GM21390 (cell line): ENCODE results near the gene ANKRD44.

ENCODE experiments used
- ATAC-seq: cut with Tn5 transposase; IDR thresholded peaks from one replicate; pipeline ENCODE4 v1.9.1; 2021; ENCODE audit not compliant: unreplicated experiment

Gene ANKRD44

GRCh38 chr2:197264332-197264731 lies 46.2 kb downstream of the ANKRD44 start:
- no peak for ATAC-seq

GRCh38 chr2:197263077-197263476 lies 47.5 kb downstream of the ANKRD44 start:
- no peak for ATAC-seq

DNA sequence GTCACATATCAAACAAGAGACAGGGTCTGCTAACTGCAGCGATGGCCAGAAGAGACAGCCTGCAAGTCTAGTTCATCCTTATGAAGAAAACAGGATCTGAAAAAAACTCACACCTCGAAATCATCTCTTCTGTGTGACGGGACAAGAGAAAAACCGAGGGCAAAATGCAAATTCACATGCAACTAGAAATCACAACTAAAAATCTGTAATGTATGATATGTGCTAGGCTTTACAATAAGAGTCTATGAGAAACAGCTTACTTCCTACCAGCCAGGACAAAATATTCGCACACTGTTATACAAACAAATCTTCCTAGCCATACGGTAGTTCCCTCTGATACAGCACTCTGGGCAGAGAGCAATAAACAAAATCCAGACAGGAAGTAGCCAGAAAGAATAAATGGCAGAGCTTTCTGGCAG lies 48.8 kb downstream of the ANKRD44 start:
- peak; percentile 72 for ATAC-seq

GRCh38 chr2:197259470-197259999 lies 51.0 kb downstream of the ANKRD44 start:
- no peak for ATAC-seq

- ATAC-seq: no peak
These were observed 52.0 kb downstream of the ANKRD44 start for GRCh38 chr2:197258580-197258979.

- ATAC-seq: no peak
These were observed 53.9 kb downstream of the ANKRD44 start for GRCh38 chr2:197256547-197257170.

GRCh38 chr2:197256021-197256420 lies 54.6 kb downstream of the ANKRD44 start:
- ATAC-seq: no peak

DNA sequence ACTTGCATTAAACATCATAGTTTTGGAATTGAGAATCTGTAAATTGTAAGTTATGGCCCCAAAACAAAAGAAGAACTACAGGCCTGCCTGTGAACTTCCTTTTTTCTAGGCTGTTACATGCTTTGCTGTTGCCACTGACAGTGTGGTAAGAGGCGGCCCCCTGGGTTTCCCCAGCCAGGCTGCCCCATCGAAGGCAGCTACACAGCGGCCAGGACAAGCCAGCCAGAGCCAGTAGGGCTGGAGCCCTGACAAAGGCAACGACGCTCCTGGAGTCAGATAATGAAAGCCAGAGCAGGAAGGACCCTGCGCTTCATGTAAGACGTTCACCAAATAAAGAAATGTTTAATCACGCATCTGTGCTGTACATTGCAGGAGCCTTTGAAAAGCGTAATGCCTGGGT lies 55.0 kb downstream of the ANKRD44 start:
- ATAC-seq: peak; percentile 91

DNA sequence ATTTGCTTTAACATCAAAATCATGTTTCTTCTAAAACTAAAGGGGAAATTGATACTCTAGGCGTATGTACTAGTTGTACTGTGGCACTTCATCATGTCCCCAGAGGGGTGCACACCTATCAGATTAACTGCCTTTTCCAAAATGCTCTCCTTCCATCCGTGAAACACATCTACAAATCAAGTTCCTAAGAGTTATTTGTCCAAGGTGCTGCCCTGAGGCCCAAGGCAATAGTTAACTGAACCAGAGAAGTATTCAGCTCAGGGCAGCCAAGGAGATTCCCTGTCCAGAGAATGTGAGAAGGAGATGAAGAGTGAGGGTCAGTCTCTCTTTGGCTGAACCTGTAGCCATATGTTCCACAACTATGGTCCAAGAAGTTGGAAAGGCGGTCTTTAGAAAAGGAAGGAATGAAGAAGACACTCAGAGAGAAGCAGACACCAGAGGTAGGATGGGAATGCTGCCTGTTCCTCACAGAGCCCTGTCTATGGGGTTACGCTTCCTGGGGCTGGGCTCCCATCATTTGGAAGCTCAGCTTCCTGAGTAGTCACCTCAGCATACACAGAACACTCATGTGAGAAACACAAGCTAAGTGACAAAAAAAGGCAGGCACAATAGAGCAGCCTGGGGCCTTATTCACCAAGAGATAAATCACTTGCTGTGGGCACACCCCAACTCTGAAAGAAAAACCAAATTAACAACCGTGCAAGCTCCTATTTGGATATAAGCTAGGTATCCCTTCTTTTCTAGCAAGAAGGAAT lies 55.6 kb downstream of the ANKRD44 start:
- peak; percentile 27 for ATAC-seq

- no peak for ATAC-seq
These were observed 59.0 kb downstream of the ANKRD44 start for GRCh38 chr2:197251576-197251975.

- ATAC-seq: no peak
These were observed 59.4 kb downstream of the ANKRD44 start for GRCh38 chr2:197251163-197251562.

GRCh38 chr2:197250084-197250397 lies 60.5 kb downstream of the ANKRD44 start:
- no peak for ATAC-seq

GRCh38 chr2:197249381-197250083 lies 61.0 kb downstream of the ANKRD44 start:
- ATAC-seq: no peak

DNA sequence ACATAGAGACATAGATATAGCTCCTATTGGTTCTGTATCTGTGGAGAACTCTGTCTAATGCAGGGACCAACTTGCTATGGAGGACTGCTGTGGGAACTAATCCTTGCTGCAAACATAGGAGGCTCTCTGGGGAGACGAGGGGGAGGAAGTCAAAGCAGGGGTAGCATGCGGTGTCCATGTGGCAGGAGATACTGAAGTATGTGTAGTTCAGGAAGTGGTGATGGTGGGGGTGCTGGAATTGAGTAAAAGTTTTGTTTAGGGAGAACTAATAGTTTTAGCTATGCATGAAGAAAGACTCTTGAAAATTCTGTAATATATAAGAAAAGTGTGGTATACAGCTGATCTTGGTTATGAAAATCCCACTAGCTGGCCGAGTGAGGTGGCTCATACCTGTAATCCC lies 62.0 kb downstream of the ANKRD44 start:
- no peak for ATAC-seq

- ATAC-seq: no peak
These were observed 62.6 kb downstream of the ANKRD44 start for GRCh38 chr2:197248001-197248401.

- ATAC-seq: no peak
These were observed 63.5 kb downstream of the ANKRD44 start for GRCh38 chr2:197247083-197247482.

DNA sequence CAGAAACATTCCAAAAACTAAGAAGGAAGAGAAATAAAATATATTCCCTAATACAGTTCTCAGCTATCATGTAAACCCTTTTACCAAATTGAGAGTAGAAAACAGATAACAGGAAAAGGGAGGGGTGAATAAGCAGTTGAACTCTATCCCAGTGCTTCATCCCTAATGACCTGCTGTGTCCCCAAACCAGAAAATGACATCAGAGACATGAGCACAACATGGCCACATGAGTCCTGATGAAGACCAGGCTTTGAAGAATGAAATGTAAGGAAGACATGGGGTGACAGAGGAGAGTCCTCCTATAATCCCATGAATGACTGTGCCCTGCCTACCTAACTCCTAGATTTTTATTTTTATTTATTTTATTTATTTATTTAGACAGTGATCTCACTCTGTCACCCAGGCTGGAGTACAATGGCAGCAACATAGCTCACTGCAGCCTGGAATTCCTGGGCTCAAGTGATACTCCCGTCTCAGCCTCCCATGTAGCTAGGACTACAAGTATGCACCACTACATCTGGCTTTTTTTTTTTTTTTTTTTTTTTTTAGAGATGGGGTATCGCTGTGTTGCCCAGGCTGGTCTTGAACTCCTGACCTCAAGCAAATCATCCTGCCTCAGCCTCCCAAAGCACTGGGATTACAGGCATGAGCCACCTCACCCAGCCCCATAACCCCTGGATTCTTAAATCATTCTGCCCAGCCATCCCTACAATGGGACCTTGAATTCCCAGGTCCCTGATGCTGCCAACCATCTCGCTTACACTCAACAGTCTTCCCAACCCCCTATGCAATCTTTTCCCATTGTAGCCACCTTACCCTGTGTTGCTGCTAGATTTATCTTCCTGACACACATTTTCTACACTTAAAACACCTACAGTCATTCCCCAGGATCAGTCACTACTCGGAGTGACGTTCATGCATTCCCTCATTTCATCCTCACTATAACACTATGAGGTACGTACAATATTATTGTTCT lies 64.5 kb downstream of the ANKRD44 start:
- ATAC-seq: no peak

GRCh38 chr2:197244349-197244748 lies 66.2 kb downstream of the ANKRD44 start:
- ATAC-seq: no peak

- no peak for ATAC-seq
These were observed 67.9 kb downstream of the ANKRD44 start for GRCh38 chr2:197242719-197243118.

- no peak for ATAC-seq
These were observed 69.0 kb downstream of the ANKRD44 start for GRCh38 chr2:197241596-197241995.

GRCh38 chr2:197241153-197241552 lies 69.4 kb downstream of the ANKRD44 start:
- ATAC-seq: no peak
